Mononuclear cell (primary cell): Measurements from ENCODE around the gene E2F1. TPM values are rescaled to one million over a fixed set of nuclear protein-coding genes. Genes with fewer than 3 reads are reported as not detected.

Source experiments
- H3K27me3 ChIP-seq: 2 replicates; pipeline ENCODE4 v1.6.0; 2011; ENCODE audit warnings: low read length, control low read depth; ENCODE audit not compliant: insufficient read depth
- H3K4me1 ChIP-seq: 2 replicates; pipeline ENCODE4 v1.5.1; 2011; ENCODE audit warnings: mild to moderate bottlenecking, low read length, control low read depth; ENCODE audit not compliant: insufficient read depth
- H3K4me3 ChIP-seq: 2 replicates; pipeline ENCODE4 v1.5.1; 2011; ENCODE audit warnings: mild to moderate bottlenecking, low read length, moderate library complexity
- H3K9me3 ChIP-seq: 2 replicates; pipeline ENCODE4 v1.5.1; 2011; ENCODE audit warnings: low read depth, mild to moderate bottlenecking, control low read depth, low read length
- total RNA-seq: library from RNA; depleted of rRNA; stranded (reverse); fragments of >200 nt; gene quantifications from one replicate; pipeline ENCODE4 v1.2.3, GENCODE V29; 2012

E2F1 gene
- total RNA-seq, 1 donor, result 2.0 TPM

- Histone ChIP-seq H3K4me1 (peaks cover 47% of the 10 kb centered on the region), H3K4me3 (peak overlapping the region; percentile 61), H3K27me3 (no peaks in the 10 kb centered on the region)
Observed at GRCh38 chr20:33663161-33664084, 22.8 kb downstream of the E2F1 start.

GRCh38 chr20:33662172-33662571, 24.0 kb downstream of the E2F1 start, which contains the start of gene C20orf144:
C20orf144 (plus strand) TSS chr20:33662327; CDS start chr20:33662346, 19 bp downstream.
- Histone ChIP-seq H3K9me3 (no peaks in the 10 kb centered on the region), H3K4me3 (peak within 1 kb of the TSS; percentile 61), H3K4me1 (peaks cover 35% of the 10 kb centered on the region), H3K27me3 (no peaks in the 10 kb centered on the region)

More at GRCh38 chr20:33663161-33664084, 22.8 kb downstream of the E2F1 start:
- H3K9me3 ChIP-seq, result no peaks in the 10 kb centered on the region

- Histone ChIP-seq H3K4me1 (peaks cover 23% of the 10 kb centered on the region), H3K27me3 (no peaks in the 10 kb centered on the region), H3K9me3 (no peaks in the 10 kb centered on the region), H3K4me3 (no peak overlapping the region)
Observed at GRCh38 chr20:33660685-33661058, 25.5 kb downstream of the E2F1 start.

GRCh38 chr20:33660035-33660684, 26.0 kb downstream of the E2F1 start:
- no peak overlapping the region for H3K4me3 ChIP-seq
- H3K27me3 ChIP-seq, result no peaks in the 10 kb centered on the region
- H3K4me1 ChIP-seq, result peaks cover 23% of the 10 kb centered on the region
- no peaks in the 10 kb centered on the region for H3K9me3 ChIP-seq

GRCh38 chr20:33659341-33660034, 26.7 kb downstream of the E2F1 start:
- no peak overlapping the region for H3K4me3 ChIP-seq
- no peaks in the 10 kb centered on the region for H3K9me3 ChIP-seq
- peaks cover 18% of the 10 kb centered on the region for H3K4me1 ChIP-seq
- no peaks in the 10 kb centered on the region for H3K27me3 ChIP-seq

GRCh38 chr20:33658929-33659328, 27.3 kb downstream of the E2F1 start:
- H3K27me3 ChIP-seq, result no peaks in the 10 kb centered on the region
- H3K9me3 ChIP-seq, result no peaks in the 10 kb centered on the region
- peaks cover 12% of the 10 kb centered on the region for H3K4me1 ChIP-seq
- H3K4me3 ChIP-seq, result no peak overlapping the region

GRCh38 chr20:33658510-33658909, 27.7 kb downstream of the E2F1 start:
- no peaks in the 10 kb centered on the region for H3K27me3 ChIP-seq
- H3K9me3 ChIP-seq, result no peaks in the 10 kb centered on the region
- H3K4me3 ChIP-seq, result no peak overlapping the region
- peaks cover 10% of the 10 kb centered on the region for H3K4me1 ChIP-seq

GRCh38 chr20:33657704-33658095, 28.5 kb downstream of the E2F1 start:
- Histone ChIP-seq H3K4me3 (no peak overlapping the region), H3K27me3 (no peaks in the 10 kb centered on the region), H3K9me3 (no peaks in the 10 kb centered on the region), H3K4me1 (peaks cover 3% of the 10 kb centered on the region)

- Histone ChIP-seq H3K4me3 (no peak overlapping the region), H3K4me1 (no peaks in the 10 kb centered on the region), H3K27me3 (no peaks in the 10 kb centered on the region), H3K9me3 (no peaks in the 10 kb centered on the region)
Observed at GRCh38 chr20:33656783-33657703, 29.1 kb downstream of the E2F1 start.

GRCh38 chr20:33656010-33656782, 30.0 kb downstream of the E2F1 start:
- H3K4me3 ChIP-seq, result no peak overlapping the region
- H3K4me1 ChIP-seq, result no peaks in the 10 kb centered on the region
- H3K9me3 ChIP-seq, result no peaks in the 10 kb centered on the region
- H3K27me3 ChIP-seq, result no peaks in the 10 kb centered on the region

GRCh38 chr20:33655164-33655563, 31.0 kb downstream of the E2F1 start:
- Histone ChIP-seq H3K9me3 (no peaks in the 10 kb centered on the region), H3K4me3 (no peak overlapping the region), H3K4me1 (no peaks in the 10 kb centered on the region), H3K27me3 (no peaks in the 10 kb centered on the region)

GRCh38 chr20:33654680-33655161, 31.5 kb downstream of the E2F1 start:
- no peaks in the 10 kb centered on the region for H3K9me3 ChIP-seq
- H3K4me3 ChIP-seq, result no peak overlapping the region
- H3K4me1 ChIP-seq, result no peaks in the 10 kb centered on the region
- H3K27me3 ChIP-seq, result no peaks in the 10 kb centered on the region

GRCh38 chr20:33653900-33654596, 32.1 kb downstream of the E2F1 start:
- no peaks in the 10 kb centered on the region for H3K4me1 ChIP-seq
- H3K27me3 ChIP-seq, result no peaks in the 10 kb centered on the region
- no peak overlapping the region for H3K4me3 ChIP-seq
- H3K9me3 ChIP-seq, result no peaks in the 10 kb centered on the region
